Stimulated activated CD8-positive, alpha-beta memory T cell treated with anti-CD3 and anti-CD28 coated beads, Interleukin-7, amount 100 ng/mL, for 4 hours (primary cell): Measurements from ENCODE around the gene ATXN1.
"Not testable (repeated sequence)": the region's sequence is repeated elsewhere in the genome, so short reads cannot be mapped to it uniquely, and the experiment has no call there.

Experiments used
- DNase-seq, 2 donors: peaks; one replicate each; pipeline ENCODE4 v3.0.0-alpha.2; 2020; ENCODE audit warnings: low read depth in 2 of 2

Gene ATXN1

GRCh38 chr6:16644540-16645250 lies 116.6 kb downstream of the ATXN1 start:
- DNase-seq, result no peak

- no peak for DNase-seq
Measured at GRCh38 chr6:16639684-16640480, 121.4 kb downstream of the ATXN1 start.

GRCh38 chr6:16637635-16638034 lies 123.6 kb downstream of the ATXN1 start:
- no peak for DNase-seq

- no peak for DNase-seq
Measured at GRCh38 chr6:16635810-16636602, 125.3 kb downstream of the ATXN1 start.

- no peak for DNase-seq
Measured at GRCh38 chr6:16635291-16635809, 125.9 kb downstream of the ATXN1 start.

- DNase-seq, result no peak
Measured at GRCh38 chr6:16634855-16635254, 126.4 kb downstream of the ATXN1 start.

GRCh38 chr6:16633961-16634360 lies 127.3 kb downstream of the ATXN1 start:
- no peak for DNase-seq

GRCh38 chr6:16633465-16633864 lies 127.8 kb downstream of the ATXN1 start:
- DNase-seq, result no peak

- DNase-seq, result no peak
Measured at GRCh38 chr6:16632101-16632500, 129.2 kb downstream of the ATXN1 start.

- DNase-seq, result no peak
Measured at GRCh38 chr6:16630026-16630643, 131.1 kb downstream of the ATXN1 start.

- not testable (repeated sequence) for DNase-seq
Measured at GRCh38 chr6:16628580-16628979, 132.7 kb downstream of the ATXN1 start.

- DNase-seq, result no peak
Measured at GRCh38 chr6:16626650-16627049, 134.6 kb downstream of the ATXN1 start.

- DNase-seq, result no peak
Measured at GRCh38 chr6:16625291-16626265, 135.7 kb downstream of the ATXN1 start.

- no peak for DNase-seq
Measured at GRCh38 chr6:16624636-16625290, 136.5 kb downstream of the ATXN1 start.

GRCh38 chr6:16623731-16624130 lies 137.5 kb downstream of the ATXN1 start:
- no peak for DNase-seq

- DNase-seq, result no peak
Measured at GRCh38 chr6:16623029-16623653, 138.1 kb downstream of the ATXN1 start.

GRCh38 chr6:16622193-16622592 lies 139.1 kb downstream of the ATXN1 start:
- no peak for DNase-seq

GRCh38 chr6:16621002-16621401 lies 140.3 kb downstream of the ATXN1 start:
- no peak for DNase-seq

GRCh38 chr6:16619777-16620176 lies 141.5 kb downstream of the ATXN1 start:
- no peak for DNase-seq

GRCh38 chr6:16618962-16619361 lies 142.3 kb downstream of the ATXN1 start:
- DNase-seq, result no peak
